Measurements from ENCODE around the gene TECTA.
"Not testable (repeated sequence)": the region's sequence is repeated elsewhere in the genome, so short reads cannot be mapped to it uniquely, and the experiment has no call there.

GRCh38 chr11:121240001-121240400, 139.0 kb downstream of the TECTA start:
- TF ChIP-seq CTCF (IDR thresholded peaks at IDR 0.05); POLR2AphosphoS5 (IDR thresholded peaks at IDR 0.05; ENCODE audit: low read depth, low read length); REST (IDR thresholded peaks at IDR 0.05; ENCODE audit: insufficient read depth in 1 of 2, low read depth in 2 of 2, low read length in 1 of 2): not testable (repeated sequence)
